ENCODE results near the gene UBE3B.
"Not testable (repeated sequence)": the region's sequence is repeated elsewhere in the genome, so short reads cannot be mapped to it uniquely, and the experiment has no call there.

Gene UBE3B

GRCh38 chr12:109434582-109434981 is 42.9 kb upstream of the UBE3B start:
- Histone ChIP-seq H3K4me1 (ENCODE audit: insufficient read depth, insufficient read length) (peaks cover 12% of the 10 kb centered on the region), H3K36me3 (ENCODE audit: insufficient read depth, insufficient read length, low read length) (no peaks in the 10 kb centered on the region), H3K9me3 (ENCODE audit: insufficient read depth, low read length) (no peaks in the 10 kb centered on the region), H3K4me3 (ENCODE audit: insufficient read length, low read depth) (no peak overlapping the region), H3K27me3 (ENCODE audit: insufficient read depth, insufficient read length) (no peaks in the 10 kb centered on the region), H3K9ac (ENCODE audit: insufficient read length, low read depth) (no peak overlapping the region)
- TF ChIP-seq YY1 (IDR thresholded peaks at IDR 0.05; ENCODE audit: insufficient read depth, insufficient read length), result no peak
- TF ChIP-seq SUZ12 (IDR thresholded peaks at IDR 0.05; ENCODE audit: extremely low read depth, insufficient read depth, insufficient read length), result no peak
- no peak for TF ChIP-seq ZNF274 (IDR thresholded peaks at IDR 0.05; ENCODE audit: low read depth, low read length)
- DNase-seq (ENCODE audit: low read depth, low spot score), result no peak

GRCh38 chr12:109435428-109436187 is 41.8 kb upstream of the UBE3B start:
- Histone ChIP-seq H3K9me3 (ENCODE audit: insufficient read depth, low read length) (no peaks in the 10 kb centered on the region), H3K9ac (ENCODE audit: insufficient read length, low read depth) (no peak overlapping the region)
- no peak for DNase-seq (ENCODE audit: low read depth, low spot score)

DNA sequence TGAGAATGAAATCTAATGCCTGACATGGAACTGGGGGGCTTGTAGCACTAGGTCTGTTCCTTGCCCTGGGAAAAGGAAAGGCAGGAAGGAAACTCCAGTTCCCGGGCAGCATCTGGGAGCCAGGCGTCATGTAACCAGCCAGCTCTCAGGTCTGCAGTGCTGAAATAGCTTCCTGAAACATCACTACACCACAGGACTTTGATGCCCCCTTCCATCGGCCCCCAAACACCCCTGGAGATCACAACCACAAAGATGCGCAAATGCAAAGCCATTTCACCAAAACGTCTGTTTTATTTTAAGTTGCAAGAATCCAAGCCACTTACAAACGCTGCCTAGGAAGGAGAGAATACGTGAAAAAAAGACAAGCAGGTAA is 41.3 kb upstream of the UBE3B start:
- Histone ChIP-seq H3K4me1 (ENCODE audit: insufficient read depth, insufficient read length) (peaks cover 12% of the 10 kb centered on the region), H3K27me3 (ENCODE audit: insufficient read depth, insufficient read length) (no peaks in the 10 kb centered on the region), H3K9ac (ENCODE audit: insufficient read length, low read depth) (peak overlapping the region; percentile 12), H3K36me3 (ENCODE audit: insufficient read depth, insufficient read length, low read length) (no peaks in the 10 kb centered on the region), H3K4me3 (ENCODE audit: insufficient read length, low read depth) (no peak overlapping the region), H3K9me3 (ENCODE audit: insufficient read depth, low read length) (no peaks in the 10 kb centered on the region)
- DNase-seq (ENCODE audit: low read depth, low spot score), result no peak
- TF ChIP-seq ZNF274 (IDR thresholded peaks at IDR 0.05; ENCODE audit: low read depth, low read length) (no peak), YY1 (IDR thresholded peaks at IDR 0.05; ENCODE audit: insufficient read depth, insufficient read length) (no peak), SUZ12 (IDR thresholded peaks at IDR 0.05; ENCODE audit: extremely low read depth, insufficient read depth, insufficient read length) (no peak)

More at GRCh38 chr12:109435428-109436187, 41.8 kb upstream of the UBE3B start:
- H3K4me3 ChIP-seq (ENCODE audit: insufficient read length, low read depth), result no peak overlapping the region
- no peaks in the 10 kb centered on the region for H3K27me3 ChIP-seq (ENCODE audit: insufficient read depth, insufficient read length)
- no peak for TF ChIP-seq YY1 (IDR thresholded peaks at IDR 0.05; ENCODE audit: insufficient read depth, insufficient read length)
- TF ChIP-seq SUZ12 (IDR thresholded peaks at IDR 0.05; ENCODE audit: extremely low read depth, insufficient read depth, insufficient read length), result no peak
- TF ChIP-seq ZNF274 (IDR thresholded peaks at IDR 0.05; ENCODE audit: low read depth, low read length), result no peak
- no peaks in the 10 kb centered on the region for H3K36me3 ChIP-seq (ENCODE audit: insufficient read depth, insufficient read length, low read length)
- peaks cover 12% of the 10 kb centered on the region for H3K4me1 ChIP-seq (ENCODE audit: insufficient read depth, insufficient read length)

DNA sequence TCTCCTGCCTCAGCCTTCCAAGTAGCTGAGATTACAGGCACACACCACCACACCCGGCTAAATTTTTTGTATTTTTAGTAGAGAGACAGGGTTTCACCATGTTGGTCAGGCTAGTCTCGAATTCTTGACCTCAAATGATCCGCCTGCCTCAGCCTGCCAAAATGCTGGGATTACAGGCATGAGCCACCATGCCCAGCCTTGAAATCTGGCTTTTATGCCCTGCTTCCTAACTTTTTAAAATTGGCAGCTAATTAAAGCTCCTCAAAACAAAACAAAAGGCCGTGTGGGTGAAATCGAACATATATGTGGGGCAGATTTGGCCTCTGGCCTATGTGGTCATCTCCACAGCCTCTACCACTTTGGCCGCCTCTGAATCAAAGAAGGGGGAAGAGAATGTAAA is 38.3 kb upstream of the UBE3B start:
- no peak overlapping the region for H3K4me3 ChIP-seq (ENCODE audit: insufficient read length, low read depth)
- no peak for TF ChIP-seq SUZ12 (IDR thresholded peaks at IDR 0.05; ENCODE audit: extremely low read depth, insufficient read depth, insufficient read length)
- TF ChIP-seq YY1 (IDR thresholded peaks at IDR 0.05; ENCODE audit: insufficient read depth, insufficient read length), result no peak
- no peak for TF ChIP-seq ZNF274 (IDR thresholded peaks at IDR 0.05; ENCODE audit: low read depth, low read length)
- no peaks in the 10 kb centered on the region for H3K9me3 ChIP-seq (ENCODE audit: insufficient read depth, low read length)

DNA sequence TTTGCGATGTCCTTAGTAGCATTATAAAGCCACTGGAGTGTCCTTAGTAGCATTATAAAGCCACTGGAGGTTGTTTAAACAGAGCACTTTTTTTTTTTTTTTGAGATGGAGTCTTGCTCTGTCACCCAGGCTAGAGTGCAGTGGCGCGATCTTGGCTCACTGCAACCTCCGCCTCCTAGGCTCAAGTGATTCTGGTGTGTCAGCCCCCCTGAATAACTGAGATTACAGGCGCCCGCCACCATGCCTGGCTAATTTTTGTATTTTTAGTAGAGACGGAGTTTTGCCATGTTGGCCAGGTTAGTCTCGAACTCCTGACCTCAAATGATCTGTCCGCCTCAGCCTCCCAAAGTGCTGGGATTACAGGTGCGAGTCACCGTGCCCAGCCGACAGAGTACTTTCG is 37.5 kb upstream of the UBE3B start:
- H3K9ac ChIP-seq (ENCODE audit: insufficient read length, low read depth), result not testable (repeated sequence)

More for the DNA sequence above, 38.3 kb upstream of the UBE3B start:
- H3K9ac ChIP-seq (ENCODE audit: insufficient read length, low read depth), result no peak overlapping the region
- no peak for DNase-seq (ENCODE audit: low read depth, low spot score)
- no peaks in the 10 kb centered on the region for H3K36me3 ChIP-seq (ENCODE audit: insufficient read depth, insufficient read length, low read length)
- H3K27me3 ChIP-seq (ENCODE audit: insufficient read depth, insufficient read length), result no peaks in the 10 kb centered on the region
- peaks cover 12% of the 10 kb centered on the region for H3K4me1 ChIP-seq (ENCODE audit: insufficient read depth, insufficient read length)

GRCh38 chr12:109440851-109441490 is 36.5 kb upstream of the UBE3B start:
- no peak for DNase-seq (ENCODE audit: low read depth, low spot score)
- Histone ChIP-seq H3K36me3 (ENCODE audit: insufficient read depth, insufficient read length, low read length) (peaks cover 11% of the 10 kb centered on the region), H3K27me3 (ENCODE audit: insufficient read depth, insufficient read length) (no peaks in the 10 kb centered on the region), H3K4me1 (ENCODE audit: insufficient read depth, insufficient read length) (peaks cover under 1% of the 10 kb centered on the region), H3K9me3 (ENCODE audit: insufficient read depth, low read length) (no peaks in the 10 kb centered on the region), H3K9ac (ENCODE audit: insufficient read length, low read depth) (no peak overlapping the region), H3K4me3 (ENCODE audit: insufficient read length, low read depth) (no peak overlapping the region)
- TF ChIP-seq YY1 (IDR thresholded peaks at IDR 0.05; ENCODE audit: insufficient read depth, insufficient read length) (no peak), ZNF274 (IDR thresholded peaks at IDR 0.05; ENCODE audit: low read depth, low read length) (no peak), SUZ12 (IDR thresholded peaks at IDR 0.05; ENCODE audit: extremely low read depth, insufficient read depth, insufficient read length) (no peak)

More for the DNA sequence above, 37.5 kb upstream of the UBE3B start:
- H3K36me3 ChIP-seq (ENCODE audit: insufficient read depth, insufficient read length, low read length); H3K27me3 ChIP-seq (ENCODE audit: insufficient read depth, insufficient read length); H3K9me3 ChIP-seq (ENCODE audit: insufficient read depth, low read length); DNase-seq (ENCODE audit: low read depth, low spot score); H3K4me3 ChIP-seq (ENCODE audit: insufficient read length, low read depth); H3K4me1 ChIP-seq (ENCODE audit: insufficient read depth, insufficient read length): not testable (repeated sequence)

DNA sequence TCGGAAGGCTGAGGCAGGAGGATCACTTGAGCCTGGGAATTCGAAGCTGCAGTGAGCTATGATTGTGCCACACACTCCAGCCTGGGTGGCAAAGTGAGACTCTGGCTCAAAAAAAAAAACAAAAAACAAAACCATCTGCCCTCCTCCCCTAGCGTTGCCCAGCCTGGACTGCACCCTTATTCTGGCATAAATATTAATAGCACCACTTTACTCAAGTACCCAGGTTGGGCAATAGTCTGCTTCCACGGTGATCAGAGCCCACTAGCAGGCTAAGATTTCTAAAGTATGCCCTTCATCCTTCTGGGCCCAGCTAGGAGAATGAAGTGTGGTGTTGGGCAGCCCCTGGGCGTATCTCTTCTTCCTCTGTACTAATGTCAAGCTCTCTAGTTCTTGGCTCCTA is 33.6 kb upstream of the UBE3B start:
- no peak for TF ChIP-seq YY1 (IDR thresholded peaks at IDR 0.05; ENCODE audit: insufficient read depth, insufficient read length)
- no peak for TF ChIP-seq ZNF274 (IDR thresholded peaks at IDR 0.05; ENCODE audit: low read depth, low read length)
- TF ChIP-seq SUZ12 (IDR thresholded peaks at IDR 0.05; ENCODE audit: extremely low read depth, insufficient read depth, insufficient read length), result no peak
- Histone ChIP-seq H3K9ac (ENCODE audit: insufficient read length, low read depth) (no peak overlapping the region), H3K27me3 (ENCODE audit: insufficient read depth, insufficient read length) (no peaks in the 10 kb centered on the region), H3K36me3 (ENCODE audit: insufficient read depth, insufficient read length, low read length) (peaks cover 37% of the 10 kb centered on the region), H3K9me3 (ENCODE audit: insufficient read depth, low read length) (no peaks in the 10 kb centered on the region), H3K4me1 (ENCODE audit: insufficient read depth, insufficient read length) (no peaks in the 10 kb centered on the region), H3K4me3 (ENCODE audit: insufficient read length, low read depth) (no peak overlapping the region)
- DNase-seq (ENCODE audit: low read depth, low spot score), result no peak

Measured in NT2/D1 (cell line).